Fibroblast of skin of left biceps (primary cell): ENCODE results near the gene CACNA2D2.

Experiments
- DNase-seq, 2 experiments: peaks; one replicate each; pipeline ENCODE4 v3.0.0-alpha.2; 2013; ENCODE audit warnings: low read depth in 2 of 2

The CACNA2D2 gene

GRCh38 chr3:50503504-50504342 is at the start of gene CACNA2D2:
Gene CACNA2D2, minus strand, starts transcription at chr3:50503634. Its CDS starts 211 bp downstream, at chr3:50503423.
- DNase-seq, result no peak

- no peak for DNase-seq
Observed at GRCh38 chr3:50552598-50552997, 49.2 kb upstream of the CACNA2D2 start.

GRCh38 chr3:50551681-50552435 is 48.4 kb upstream of the CACNA2D2 start:
- DNase-seq, result no peak

GRCh38 chr3:50551054-50551659 is 47.7 kb upstream of the CACNA2D2 start:
- no peak for DNase-seq

GRCh38 chr3:50550079-50550736 is 46.8 kb upstream of the CACNA2D2 start:
- DNase-seq, result no peak

GRCh38 chr3:50549226-50549625 is 45.8 kb upstream of the CACNA2D2 start:
- DNase-seq, result no peak

- no peak for DNase-seq
Observed at GRCh38 chr3:50545781-50546180, 42.3 kb upstream of the CACNA2D2 start.

- DNase-seq, result peak in 1 of 2 experiments; percentile 3
Observed at GRCh38 chr3:50542177-50543034, 39.0 kb upstream of the CACNA2D2 start.

GRCh38 chr3:50539356-50540286 is 36.2 kb upstream of the CACNA2D2 start:
- DNase-seq, result no peak

- DNase-seq, result no peak
Observed at GRCh38 chr3:50537421-50538129, 34.1 kb upstream of the CACNA2D2 start.

GRCh38 chr3:50536471-50537180 is 33.2 kb upstream of the CACNA2D2 start:
- no peak for DNase-seq

- DNase-seq, result no peak
Observed at GRCh38 chr3:50534681-50535330, 31.4 kb upstream of the CACNA2D2 start.

- no peak for DNase-seq
Observed at GRCh38 chr3:50533807-50534461, 30.5 kb upstream of the CACNA2D2 start.

GRCh38 chr3:50533316-50533715 is 29.9 kb upstream of the CACNA2D2 start:
- DNase-seq, result no peak

GRCh38 chr3:50532062-50532705 is 28.8 kb upstream of the CACNA2D2 start:
- no peak for DNase-seq

- DNase-seq, result no peak
Observed at GRCh38 chr3:50531201-50531600, 27.8 kb upstream of the CACNA2D2 start.
